Measurements from ENCODE around the gene SPINT2.

Gene SPINT2

GRCh38 chr19:38308006-38308766 lies 43.8 kb downstream of the SPINT2 start:
- peaks cover 8 to 11% of the 10 kb centered on the region in 2 experiments for H3K4me1 ChIP-seq (ENCODE audit: control insufficient read depth in 1 of 2, insufficient read depth in 1 of 2, low read depth in 1 of 2, low read length in 1 of 2)
- no peak overlapping the region for H3K4me3 ChIP-seq (ENCODE audit: low read depth in 1 of 2, low read length in 1 of 2)
- H3K36me3 ChIP-seq: peaks cover 60% of the 10 kb centered on the region
- H3K27ac ChIP-seq: no peak overlapping the region
- no peak for TF ChIP-seq CTCF (IDR thresholded peaks at IDR 0.05)
- H3K27me3 ChIP-seq: no peaks in the 10 kb centered on the region
- H3K9me3 ChIP-seq: no peaks in the 10 kb centered on the region

DNA sequence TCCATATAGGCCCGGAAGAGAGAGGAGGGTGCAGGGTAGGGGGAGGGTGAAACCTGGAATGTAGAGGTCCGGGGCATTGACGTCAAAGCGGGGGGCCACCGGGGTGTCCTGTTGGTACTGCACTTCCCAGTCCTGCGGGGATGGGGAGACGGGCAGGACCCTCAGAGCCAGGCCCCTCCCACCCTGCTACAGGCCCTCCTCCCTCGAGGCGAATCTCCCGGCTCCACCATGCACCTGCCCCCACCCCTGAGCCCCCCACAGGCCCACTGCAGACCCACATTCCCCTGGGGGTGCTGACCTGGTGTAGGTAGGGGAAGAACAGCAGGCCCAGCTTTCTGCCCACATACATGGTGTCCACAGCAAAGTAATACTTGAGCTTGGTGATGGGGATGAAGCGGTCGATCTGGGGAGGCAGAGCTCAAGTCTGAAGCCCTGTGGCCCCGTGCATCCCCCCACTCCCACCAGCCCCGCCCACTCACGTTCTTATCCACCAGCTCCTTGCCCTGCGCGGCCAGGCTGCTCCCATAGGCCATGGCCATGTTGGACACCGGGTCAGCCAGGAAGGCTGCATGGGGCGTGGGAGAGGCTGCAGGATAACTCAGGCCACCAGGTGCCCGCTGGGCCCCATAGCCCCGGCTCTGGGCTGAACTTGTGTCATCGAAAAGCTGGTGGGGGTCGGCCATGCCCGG lies 44.7 kb downstream of the SPINT2 start:
- peaks cover 8 to 15% of the 10 kb centered on the region in 2 experiments for H3K4me1 ChIP-seq (ENCODE audit: control insufficient read depth in 1 of 2, insufficient read depth in 1 of 2, low read depth in 1 of 2, low read length in 1 of 2)
- no peak overlapping the region for H3K4me3 ChIP-seq (ENCODE audit: low read depth in 1 of 2, low read length in 1 of 2)
- no peaks in the 10 kb centered on the region for H3K27me3 ChIP-seq
- H3K36me3 ChIP-seq: peaks cover 53% of the 10 kb centered on the region
- H3K9me3 ChIP-seq: no peaks in the 10 kb centered on the region
- no peak for TF ChIP-seq CTCF (IDR thresholded peaks at IDR 0.05)
- H3K27ac ChIP-seq: no peak overlapping the region

GRCh38 chr19:38309615-38310278 lies 45.4 kb downstream of the SPINT2 start:
- no peaks in the 10 kb centered on the region for H3K27me3 ChIP-seq
- H3K36me3 ChIP-seq: peaks cover 46% of the 10 kb centered on the region
- TF ChIP-seq CTCF (IDR thresholded peaks at IDR 0.05): no peak
- no peak overlapping the region for H3K4me3 ChIP-seq (ENCODE audit: low read depth in 1 of 2, low read length in 1 of 2)
- no peak overlapping the region for H3K27ac ChIP-seq
- H3K4me1 ChIP-seq (ENCODE audit: control insufficient read depth in 1 of 2, insufficient read depth in 1 of 2, low read depth in 1 of 2, low read length in 1 of 2): peaks cover 8 to 16% of the 10 kb centered on the region in 2 experiments
- no peaks in the 10 kb centered on the region for H3K9me3 ChIP-seq

DNA sequence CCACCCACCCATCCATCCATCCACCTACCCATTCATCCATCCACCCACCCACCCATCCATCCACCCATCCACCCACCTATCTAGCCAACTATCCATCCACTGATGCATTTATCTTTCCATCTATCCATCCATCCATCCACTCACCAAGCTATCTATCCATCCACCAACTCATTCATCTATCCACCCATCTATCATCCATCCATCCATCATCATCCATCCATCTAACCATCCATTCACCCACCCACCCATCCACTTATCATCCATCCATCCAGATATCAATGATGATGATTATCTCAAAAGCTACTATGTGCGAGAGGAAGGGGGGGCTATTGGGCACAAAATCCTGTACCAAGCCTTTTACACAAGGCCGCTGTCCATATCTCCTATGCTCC lies 45.9 kb downstream of the SPINT2 start:
- H3K27ac ChIP-seq: no peak overlapping the region

DNA sequence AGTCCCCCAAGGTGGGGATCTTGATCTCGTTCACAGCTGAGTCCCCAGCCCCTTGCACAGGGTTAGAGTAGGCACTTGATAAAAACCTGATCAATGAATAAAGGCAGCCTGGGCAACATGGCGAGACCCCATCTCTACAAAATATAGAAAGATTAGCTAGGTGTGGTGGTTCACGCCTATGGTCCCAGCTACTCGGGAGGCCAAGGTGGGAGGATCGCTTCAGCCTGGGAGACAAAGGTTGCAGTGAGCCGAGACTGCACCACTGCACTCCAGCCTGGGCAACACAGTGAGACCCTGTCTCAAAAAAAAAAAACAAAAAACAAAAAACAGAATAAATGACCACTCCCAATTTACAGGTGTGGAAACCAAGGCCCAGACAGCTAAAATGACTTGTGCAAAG lies 46.6 kb downstream of the SPINT2 start:
- H3K4me3 ChIP-seq (ENCODE audit: low read depth in 1 of 2, low read length in 1 of 2): no peak overlapping the region
- H3K4me1 ChIP-seq (ENCODE audit: control insufficient read depth in 1 of 2, insufficient read depth in 1 of 2, low read depth in 1 of 2, low read length in 1 of 2): peaks cover 15 to 27% of the 10 kb centered on the region in 2 experiments
- H3K27me3 ChIP-seq: no peaks in the 10 kb centered on the region
- H3K36me3 ChIP-seq: peaks cover 35% of the 10 kb centered on the region
- no peak overlapping the region for H3K27ac ChIP-seq
- H3K9me3 ChIP-seq: no peaks in the 10 kb centered on the region
- no peak for TF ChIP-seq CTCF (IDR thresholded peaks at IDR 0.05)

More for the DNA sequence above, 45.9 kb downstream of the SPINT2 start:
- Histone ChIP-seq H3K27me3 (no peaks in the 10 kb centered on the region), H3K36me3 (peaks cover 40% of the 10 kb centered on the region), H3K4me1 (ENCODE audit: control insufficient read depth in 1 of 2, insufficient read depth in 1 of 2, low read depth in 1 of 2, low read length in 1 of 2) (peaks cover 11 to 21% of the 10 kb centered on the region in 2 experiments), H3K4me3 (ENCODE audit: low read depth in 1 of 2, low read length in 1 of 2) (no peak overlapping the region), H3K9me3 (no peaks in the 10 kb centered on the region)
- TF ChIP-seq CTCF (IDR thresholded peaks at IDR 0.05): no peak

Measured in neutrophil (primary cell).